ENCODE measurements around the gene UBAP1L.

- TF ChIP-seq CTCF (IDR thresholded peaks at IDR 0.05 in 8 of 11, conservative IDR thresholded peaks at IDR 0.05 in 3 of 11) = no peak
- no peak for TF ChIP-seq POLR2A (IDR thresholded peaks at IDR 0.05)
- peak in 1 of 3 donors; percentile 9 for TF ChIP-seq POLR2AphosphoS5 (IDR thresholded peaks at IDR 0.05)
Measured at GRCh38 chr15:65096481-65097385, 18.3 kb downstream of the UBAP1L start.
